Activated CD8-positive, alpha-beta T cell treated with anti-CD3 and anti-CD28 coated beads, Interleukin-2, amount 10 ng/mL, durations not matched to agents 7 days and 5 days (primary cell): Measurements from ENCODE around the gene LDB2. TPM values are rescaled to one million over a fixed set of nuclear protein-coding genes. Genes with fewer than 3 reads are reported as not detected.
"Not testable (repeated sequence)": the region's sequence is repeated elsewhere in the genome, so short reads cannot be mapped to it uniquely, and the experiment has no call there.

Experiments
- ATAC-seq: fragments of 150-1000 bp; cut with Tn5 transposase; one replicate; pipeline ENCODE4 v1.10.0; 2021; ENCODE audit warnings: moderate library complexity
- CTCF ChIA-PET: fragments of 350-600 bp; sonication (Branson Sonifier 250); formaldehyde crosslinking; loops from one replicate; lab custom pipeline; 2021; ENCODE audit warnings: antibody characterized with exemption; lab: Charles Lee
- POLR2A ChIA-PET: fragments of 350-600 bp; sonication (Branson Sonifier 250); formaldehyde crosslinking; loops from one replicate; lab custom pipeline; 2021; ENCODE audit warnings: antibody characterized with exemption; lab: Charles Lee
- DNase-seq: peaks from one replicate; pipeline ENCODE4 v3.0.0-alpha.2; 2020
- H3K27ac Mint-ChIP-seq: one replicate; pipeline ENCODE4 v1.8.0; 2021; ENCODE audit warnings: mild to moderate bottlenecking, mixed read lengths
- H3K27me3 Mint-ChIP-seq: one replicate; pipeline ENCODE4 v1.8.0; 2021; ENCODE audit warnings: low read depth, mixed read lengths
- H3K36me3 Mint-ChIP-seq: one replicate; pipeline ENCODE4 v1.8.0; 2021; ENCODE audit warnings: low read depth, mixed read lengths
- H3K4me1 Mint-ChIP-seq: one replicate; pipeline ENCODE4 v1.8.0; 2021; ENCODE audit warnings: low read depth, mixed read lengths
- H3K4me3 Mint-ChIP-seq: one replicate; pipeline ENCODE4 v1.8.0; 2021; ENCODE audit warnings: mild to moderate bottlenecking, mixed read lengths
- H3K9me3 Mint-ChIP-seq: one replicate; pipeline ENCODE4 v1.8.0; 2022; ENCODE audit warnings: mixed read lengths; ENCODE audit not compliant: insufficient read depth
- total RNA-seq, 2 experiments: library from RNA; stranded (reverse); gene quantifications; one replicate each; pipeline ENCODE4 v1.2.3, GENCODE V29; 2021

Gene LDB2
- total RNA-seq, 2 experiments from 2014 or later, result not detected

GRCh38 chr4:16524911-16525554 is 373.4 kb downstream of the LDB2 start:
- Mint-ChIP-seq H3K27me3 (no peaks in the 10 kb centered on the region), H3K4me3 (no peak overlapping the region), H3K27ac (no peak overlapping the region), H3K9me3 (no peaks in the 10 kb centered on the region), H3K36me3 (no peaks in the 10 kb centered on the region), H3K4me1 (no peaks in the 10 kb centered on the region)
- ATAC-seq, result no peak
- CTCF ChIA-PET, result interaction anchor here (0.8 to 1.4 kb wide), 2 partner anchors 16 to 82 kb away, joined by 3 read pairs; no protein-coding TSS in a partner anchor
- POLR2A ChIA-PET, result no interaction called here
- no peak for DNase-seq

GRCh38 chr4:16524406-16524805 is 374.0 kb downstream of the LDB2 start:
- CTCF ChIA-PET, result interaction anchor here (1.4 kb wide), 1 partner anchor 16 kb away, joined by 3 read pairs; no protein-coding TSS in a partner anchor
- no peak for ATAC-seq

GRCh38 chr4:16523526-16523925 is 374.9 kb downstream of the LDB2 start:
- H3K27me3 Mint-ChIP-seq, H3K36me3 Mint-ChIP-seq, H3K27ac Mint-ChIP-seq, POLR2A ChIA-PET, H3K9me3 Mint-ChIP-seq, H3K4me3 Mint-ChIP-seq, DNase-seq, H3K4me1 Mint-ChIP-seq, ATAC-seq: not testable (repeated sequence)
- CTCF ChIA-PET, result interaction anchor here (1.4 kb wide), 1 partner anchor 15 kb away, joined by 3 read pairs; no protein-coding TSS in a partner anchor

More at GRCh38 chr4:16524406-16524805, 374.0 kb downstream of the LDB2 start:
- Mint-ChIP-seq H3K27ac (no peak overlapping the region), H3K36me3 (no peaks in the 10 kb centered on the region), H3K4me1 (no peaks in the 10 kb centered on the region), H3K4me3 (no peak overlapping the region), H3K27me3 (no peaks in the 10 kb centered on the region), H3K9me3 (no peaks in the 10 kb centered on the region)
- POLR2A ChIA-PET, result no interaction called here
- DNase-seq, result no peak

GRCh38 chr4:16521156-16521915 is 377.1 kb downstream of the LDB2 start:
- Mint-ChIP-seq H3K4me3 (no peak overlapping the region), H3K9me3 (no peaks in the 10 kb centered on the region), H3K27ac (no peak overlapping the region), H3K36me3 (no peaks in the 10 kb centered on the region), H3K27me3 (no peaks in the 10 kb centered on the region), H3K4me1 (no peaks in the 10 kb centered on the region)
- DNase-seq, result no peak
- ChIA-PET POLR2A (interaction anchor here (0.5 kb wide), 1 partner anchor 803 kb away, joined by 3 read pairs; no protein-coding TSS in a partner anchor), CTCF (no interaction called here)
- ATAC-seq, result no peak

DNA sequence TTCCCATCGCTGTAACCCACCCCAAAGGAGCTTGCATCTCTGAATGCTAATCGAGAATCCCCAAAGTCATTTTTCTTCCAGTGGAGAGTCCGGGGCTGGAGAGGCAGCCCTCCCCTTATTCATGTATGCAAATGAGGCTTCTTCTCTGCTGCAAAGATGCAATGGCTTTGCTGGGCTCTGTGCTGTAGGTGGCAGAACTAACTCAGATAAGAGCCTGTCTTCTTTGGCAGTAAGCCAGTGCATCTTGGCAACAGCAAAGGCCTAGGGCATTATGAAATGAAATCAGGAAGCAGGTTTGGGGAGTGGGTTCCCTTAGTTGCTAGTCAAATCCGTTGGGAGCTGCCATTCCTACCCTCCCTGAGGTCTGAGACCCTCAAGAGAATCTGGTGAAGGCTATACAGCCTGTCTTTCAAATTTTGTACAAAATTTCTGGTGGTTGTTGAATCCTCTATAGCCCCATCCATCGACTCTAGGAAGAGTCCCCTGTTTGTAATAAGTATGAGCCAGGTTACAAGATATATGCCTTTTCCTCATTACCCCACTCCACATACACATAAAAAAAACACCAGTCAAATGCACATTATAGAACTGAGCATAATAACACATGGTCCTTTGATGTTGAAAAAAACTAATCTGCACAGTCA is 381.5 kb downstream of the LDB2 start:
- ATAC-seq (no peak), DNase-seq (no peak)
- Mint-ChIP-seq H3K27ac (no peak overlapping the region), H3K4me3 (no peak overlapping the region), H3K27me3 (no peaks in the 10 kb centered on the region), H3K36me3 (no peaks in the 10 kb centered on the region), H3K4me1 (no peaks in the 10 kb centered on the region), H3K9me3 (no peaks in the 10 kb centered on the region)
- ChIA-PET POLR2A (no interaction called here), CTCF (no interaction called here)

- DNase-seq (no peak), ATAC-seq (no peak)
- ChIA-PET CTCF (no interaction called here), POLR2A (no interaction called here)
- no peaks in the 10 kb centered on the region for H3K4me1 Mint-ChIP-seq
- no peaks in the 10 kb centered on the region for H3K27me3 Mint-ChIP-seq
- H3K9me3 Mint-ChIP-seq, result no peaks in the 10 kb centered on the region
- H3K27ac Mint-ChIP-seq, result no peak overlapping the region
- no peak overlapping the region for H3K4me3 Mint-ChIP-seq
- H3K36me3 Mint-ChIP-seq, result no peaks in the 10 kb centered on the region
These were observed 384.6 kb downstream of the LDB2 start for GRCh38 chr4:16513876-16514275.

- CTCF ChIA-PET, result interaction anchor here (1.2 kb wide), 1 partner anchor 15 kb away, joined by 3 read pairs; no protein-coding TSS in a partner anchor
- Mint-ChIP-seq H3K36me3 (no peaks in the 10 kb centered on the region), H3K4me3 (no peak overlapping the region), H3K27me3 (no peaks in the 10 kb centered on the region), H3K4me1 (no peaks in the 10 kb centered on the region), H3K9me3 (peaks cover 4% of the 10 kb centered on the region), H3K27ac (no peak overlapping the region)
- ATAC-seq (no peak), DNase-seq (no peak)
- POLR2A ChIA-PET, result no interaction called here
These were observed 389.5 kb downstream of the LDB2 start for GRCh38 chr4:16508968-16509367.

DNA sequence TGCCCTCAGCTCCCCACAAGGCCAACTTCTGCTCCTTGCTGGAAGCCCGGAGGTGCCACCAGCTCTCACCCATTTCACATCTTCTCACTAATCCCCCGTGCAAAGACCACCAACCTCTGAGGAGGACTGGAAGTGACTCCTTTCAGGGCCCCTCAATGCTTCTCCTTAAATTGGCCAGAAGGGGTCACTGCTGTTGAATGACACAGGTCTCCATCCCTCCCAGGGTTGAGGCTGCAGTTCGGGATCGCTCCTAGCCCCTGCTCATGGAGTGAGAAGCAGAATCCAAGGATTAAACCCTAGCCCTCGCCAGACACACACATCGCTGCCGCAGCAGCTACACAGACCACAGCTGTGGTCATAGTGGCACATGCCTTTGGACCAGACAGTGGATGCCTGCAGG is 392.7 kb downstream of the LDB2 start:
- H3K36me3 Mint-ChIP-seq, result no peaks in the 10 kb centered on the region
- DNase-seq, result no peak
- H3K27ac Mint-ChIP-seq, result no peak overlapping the region
- H3K27me3 Mint-ChIP-seq, result no peaks in the 10 kb centered on the region
- H3K4me1 Mint-ChIP-seq, result no peaks in the 10 kb centered on the region
- ChIA-PET CTCF (no interaction called here), POLR2A (no interaction called here)
- no peak overlapping the region for H3K4me3 Mint-ChIP-seq
- peaks cover 4% of the 10 kb centered on the region for H3K9me3 Mint-ChIP-seq
- no peak for ATAC-seq

- no peaks in the 10 kb centered on the region for H3K27me3 Mint-ChIP-seq
- H3K4me3 Mint-ChIP-seq, result no peak overlapping the region
- CTCF ChIA-PET, result no interaction called here
- no peaks in the 10 kb centered on the region for H3K4me1 Mint-ChIP-seq
- no peaks in the 10 kb centered on the region for H3K36me3 Mint-ChIP-seq
- H3K27ac Mint-ChIP-seq, result no peak overlapping the region
- ATAC-seq, result no peak
- POLR2A ChIA-PET, result no interaction called here
- DNase-seq, result no peak
- peaks cover 4% of the 10 kb centered on the region for H3K9me3 Mint-ChIP-seq
These were observed 393.2 kb downstream of the LDB2 start for GRCh38 chr4:16505267-16505666.

- no peaks in the 10 kb centered on the region for H3K4me1 Mint-ChIP-seq
- DNase-seq (no peak), ATAC-seq (no peak)
- no peak overlapping the region for H3K4me3 Mint-ChIP-seq
- H3K36me3 Mint-ChIP-seq, result no peaks in the 10 kb centered on the region
- peaks cover 3% of the 10 kb centered on the region for H3K9me3 Mint-ChIP-seq
- ChIA-PET CTCF (no interaction called here), POLR2A (no interaction called here)
- H3K27ac Mint-ChIP-seq, result no peak overlapping the region
- H3K27me3 Mint-ChIP-seq, result no peaks in the 10 kb centered on the region
These were observed 394.9 kb downstream of the LDB2 start for GRCh38 chr4:16503421-16504100.

GRCh38 chr4:16498978-16499377 is 399.5 kb downstream of the LDB2 start:
- Mint-ChIP-seq H3K4me3 (no peak overlapping the region), H3K27me3 (no peaks in the 10 kb centered on the region), H3K27ac (no peak overlapping the region), H3K4me1 (no peaks in the 10 kb centered on the region), H3K9me3 (no peaks in the 10 kb centered on the region), H3K36me3 (no peaks in the 10 kb centered on the region)
- DNase-seq, result no peak
- CTCF ChIA-PET, result no interaction called here
- no peak for ATAC-seq
- POLR2A ChIA-PET, result no interaction called here
